Measurements from ENCODE around the gene SLC34A1.

GRCh38 chr5:177409043-177409801 is 25.0 kb downstream of the SLC34A1 start, which contains the start of gene F12:
- TF ChIP-seq POLR2A (IDR thresholded peaks at IDR 0.05; ENCODE audit: low read length) (no peak), GATA1 (IDR thresholded peaks at IDR 0.05; ENCODE audit: low read depth, low read length) (no peak)
